HepG2 (cell line): ENCODE data around the gene GRM4. TPM values are rescaled to one million over a fixed set of nuclear protein-coding genes. Genes with fewer than 3 reads are reported as not detected.

Source experiments
- ATAC-seq: fragments of 200-7000 bp; cut with Tn5 transposase; 3 replicates; pipeline ENCODE4 v1.9.1; 2020; ENCODE audit warnings: mild to moderate bottlenecking, moderate library complexity
- BruUV-seq: library from RNA; stranded (reverse); fragments of 400-500 nt; replicated peaks from 2 replicates; lab custom pipeline; 2021; lab: Mats Ljungman, UMichigan
- CTCF ChIA-PET: fragments of 300-600 bp; formaldehyde crosslinking; extraction: SDS; loops from one replicate; lab custom pipeline; 2021; ENCODE audit warnings: low total read pairs, inconsistent platforms, low intra/inter-chr PET ratio; lab: Yijun Ruan, JAX
- POLR2A ChIA-PET: fragments of 350-600 bp; sonication (Branson Sonifier 250); formaldehyde crosslinking; loops from one replicate; lab custom pipeline; 2020; ENCODE audit warnings: antibody characterized with exemption, inconsistent platforms; lab: Yijun Ruan, JAX
- DNase-seq: peaks from one replicate; pipeline ENCODE4 v3.0.0-alpha.2; 2015; ENCODE audit warnings: low spot score
- FAIRE-seq: peaks from 3 replicates; lab custom pipeline; 2011; peaks lifted over from hg19 to GRCh38; lab: Jason Lieb, UNC
- H2AFZ ChIP-seq: one replicate; pipeline ENCODE4 v1.6.1; 2011; ENCODE audit warnings: low read length, inconsistent platforms
- H3K27ac ChIP-seq: fragments of 300-600 bp; 3 replicates; pipeline ENCODE4 v1.8.0; 2011; ENCODE audit warnings: mixed run types, mild to moderate bottlenecking, mixed read lengths, low read length, inconsistent platforms; ENCODE audit not compliant: insufficient read depth; ENCODE audit errors: extremely low read length
- H3K27me3 ChIP-seq, 2 experiments: fragments of 200-600 bp in 1 of 2; 2 replicates in 1 of 2; 3 replicates in 1 of 2; pipeline versions ENCODE4 v1.6.0 to v1.8.0; 2011; ENCODE audit warnings: low read length in 2 of 2, mild to moderate bottlenecking in 2 of 2, moderate library complexity in 2 of 2, inconsistent platforms in 1 of 2; ENCODE audit not compliant: insufficient read depth in 2 of 2, control insufficient read depth in 1 of 2
- H3K36me3 ChIP-seq, 2 experiments: fragments of 200-600 bp in 1 of 2; replicated peaks in 1 of 2; 2 replicates in 1 of 2; 3 replicates in 1 of 2; pipeline versions ENCODE4 v1.5.1 to v1.8.0; 2011; ENCODE audit warnings: low read length in 2 of 2, inconsistent platforms in 1 of 2; ENCODE audit not compliant: insufficient read depth in 2 of 2, control insufficient read depth in 1 of 2
- H3K4me1 ChIP-seq: 2 replicates; pipeline ENCODE4 v1.5.1; 2012; ENCODE audit warnings: low read length, inconsistent platforms; ENCODE audit not compliant: insufficient read depth
- H3K4me2 ChIP-seq: 2 replicates; pipeline ENCODE4 v1.6.0; 2011; ENCODE audit warnings: low read depth, low read length, inconsistent platforms
- H3K4me3 ChIP-seq, 3 experiments: fragments of 200-600 bp in 1 of 3; sonication (generic), shearing (Covaris generic) in 1 of 3; replicated peaks in 1 of 3; 2 replicates each; pipeline ENCODE4 v1.5.1; 2011 to 2016; ENCODE audit warnings: low read length in 3 of 3, inconsistent platforms in 2 of 3, low read depth in 2 of 3, mild to moderate bottlenecking in 2 of 3, control low read depth in 1 of 3, mixed read lengths in 1 of 3; ENCODE audit not compliant: insufficient read depth in 1 of 3
- H3K79me2 ChIP-seq: one replicate; pipeline ENCODE4 v1.6.1; 2011; ENCODE audit warnings: low read length, inconsistent platforms; ENCODE audit not compliant: insufficient read depth
- H3K9ac ChIP-seq: 2 replicates; pipeline ENCODE4 v1.6.0; 2011; ENCODE audit warnings: mild to moderate bottlenecking, low read depth, low read length, inconsistent platforms; ENCODE audit not compliant: insufficient read depth
- H3K9me3 ChIP-seq: 2 replicates; pipeline ENCODE4 v1.5.1; 2012; ENCODE audit warnings: mild to moderate bottlenecking, low read length
- H4K20me1 ChIP-seq: 2 replicates; pipeline ENCODE4 v1.6.0; 2011; ENCODE audit warnings: inconsistent platforms, mild to moderate bottlenecking, low read length, moderate library complexity; ENCODE audit not compliant: insufficient read depth
- CC2D1A ChIP-seq: sonication (generic); formaldehyde crosslinking; IDR thresholded peaks from 2 replicates; pipeline ENCODE4 v1.8.1; 2023; ENCODE audit warnings: mild to moderate bottlenecking, missing genetic modification reagents
- CREB1 ChIP-seq, 2 experiments: fragments of 450-650 bp in 1 of 2; IDR thresholded peaks; 2 replicates each; pipeline ENCODE4 v1.6.1; 2016 to 2017; ENCODE audit warnings: control low read depth in 1 of 2, mild to moderate bottlenecking in 1 of 2, missing compliant biosample characterization in 1 of 2, missing genetic modification characterization in 1 of 2
- MYNN ChIP-seq: sonication (generic); formaldehyde crosslinking; IDR thresholded peaks from 2 replicates; pipeline ENCODE4 v1.4.0; 2020; ENCODE audit warnings: mild to moderate bottlenecking, low read depth, missing genetic modification reagents
- NBN ChIP-seq: fragments of 450-650 bp; conservative IDR thresholded peaks from 2 replicates; pipeline ENCODE4 v1.6.1; 2017
- PHF5A ChIP-seq: IDR thresholded peaks from one replicate; pipeline ENCODE4 v1.6.1; 2018; ENCODE audit warnings: low read depth, missing genetic modification reagents; ENCODE audit not compliant: unreplicated experiment
- RNF2 ChIP-seq: fragments of 450-650 bp; conservative IDR thresholded peaks from 2 replicates; pipeline ENCODE4 v1.6.1; 2016; ENCODE audit warnings: low read depth
- SMARCE1 ChIP-seq: fragments of 450-650 bp; IDR thresholded peaks from 2 replicates; pipeline ENCODE4 v1.6.1; 2017; ENCODE audit warnings: borderline replicate concordance
- SMYD3 ChIP-seq: sonication (generic); formaldehyde crosslinking; IDR thresholded peaks from 2 replicates; pipeline ENCODE4 v1.8.1; 2023; ENCODE audit warnings: mild to moderate bottlenecking, missing genetic modification reagents
- TBP ChIP-seq: sonication (generic); formaldehyde crosslinking; IDR thresholded peaks from 2 replicates; pipeline ENCODE4 v1.5.0; 2020; ENCODE audit warnings: missing genetic modification reagents
- ZBTB43 ChIP-seq: sonication (generic); formaldehyde crosslinking; conservative IDR thresholded peaks from 2 replicates; pipeline ENCODE4 v1.4.0; 2020; ENCODE audit warnings: missing genetic modification reagents
- ZMAT5 ChIP-seq: sonication (generic); formaldehyde crosslinking; IDR thresholded peaks from 2 replicates; pipeline ENCODE4 v1.5.0; 2020; ENCODE audit warnings: mild to moderate bottlenecking, low read depth, missing genetic modification reagents, borderline replicate concordance
- ZNF274 ChIP-seq: sonication (generic); formaldehyde crosslinking; IDR thresholded peaks from 2 replicates; pipeline ENCODE4 v1.5.1; 2020; ENCODE audit warnings: mild to moderate bottlenecking, missing genetic modification reagents
- ZNF430 ChIP-seq: sonication (generic); formaldehyde crosslinking; IDR thresholded peaks from 2 replicates; pipeline ENCODE4 v1.9.0; 2021; ENCODE audit warnings: mild to moderate bottlenecking, missing genetic modification reagents
- ZNF484 ChIP-seq: sonication (generic); formaldehyde crosslinking; IDR thresholded peaks from 2 replicates; pipeline ENCODE4 v1.5.1; 2020; ENCODE audit warnings: mild to moderate bottlenecking, low read depth, missing genetic modification reagents, borderline replicate concordance
- WGBS: methylation state at CpG from one replicate; pipeline ENCODE4 v1.1.6; 2017; ENCODE audit warnings: low lambda C conversion rate; 5-methylcytosine and 5-hydroxymethylcytosine counted together
- in situ Hi-C: cut with HindIII; loops from 2 replicates; pipeline ENCODE4 v1.10.0; 2017; ENCODE audit warnings: low pct_unique_long_range_greater_than_20kb; ENCODE audit not compliant: extremely low pct_ligation_motif_present
- intact Hi-C: fragments of 100-400 bp; cut with micrococcal nuclease; formaldehyde crosslinking; loops from one replicate; pipeline ENCODE4 v1.10.0; 2022; ENCODE audit not compliant: unreplicated experiment
- polyA plus RNA-seq, 8 experiments: library from polyadenylated mRNA; depleted of rRNA in 3 of 8; stranded (reverse) in 7 of 8; unstranded in 1 of 8; fragments of >200 nt; fragmentation: Illumina TruSeq in 4 of 8; extraction: Trizol in 4 of 8; gene quantifications; 2 replicates each; pipeline versions ENCODE4 v1.2.1 to v1.2.3, GENCODE V29; 2011 to 2016; ENCODE audit warnings: low read depth in 4 of 8, missing spikeins in 1 of 8, mixed read lengths in 1 of 8; ENCODE audit not compliant: insufficient read depth in 1 of 8
- total RNA-seq, 5 experiments: library from RNA; depleted of rRNA; stranded (reverse); fragments of >200 nt; fragmentation: Illumina TruSeq; extraction: Trizol; gene quantifications; 2 replicates each; pipeline ENCODE4 v1.2.3, GENCODE V29; 2016; ENCODE audit warnings: low read depth in 1 of 5

GRM4 gene
- total and polyA plus RNA-seq, 2 of the 13 experiments (the other 11 are each of a cell fraction or from before 2014, with no cell fraction given) = not detected

GRCh38 chr6:34129753-34130152 is 16.1 kb downstream of the GRM4 start:
- no peak overlapping the region for H3K4me3 ChIP-seq
- H3K4me2 ChIP-seq = no peak overlapping the region
- POLR2A ChIA-PET = no interaction called here
- intact Hi-C loops = no loop called here
- H3K36me3 ChIP-seq = no peaks in the 10 kb centered on the region
- under 1% methylated on average over 5 of the region's 5 CpGs for WGBS
- TF ChIP-seq NBN (no peak), ZBTB43 (no peak), SMARCE1 (no peak), CC2D1A (CRISPR knock-in tag) (no peak), CREB1 (IDR thresholded peaks at IDR 0.05) (no peak), CREB1 (CRISPR knock-in tag; IDR thresholded peaks at IDR 0.05) (no peak), ZMAT5 (CRISPR knock-in tag) (no peak), ZNF430 (CRISPR knock-in tag) (no peak), TBP (no peak), MYNN (no peak), SMYD3 (CRISPR knock-in tag) (no peak), ZNF274 (CRISPR knock-in tag) (no peak), PHF5A (CRISPR knock-in tag) (no peak), RNF2 (no peak), ZNF484 (CRISPR knock-in tag) (no peak)
- H3K79me2 ChIP-seq = no peaks in the 10 kb centered on the region
- peaks cover 7% of the 10 kb centered on the region; the same call in 1 of the 2 replicates for H4K20me1 ChIP-seq
- no TSS peak for BruUV-seq
- in situ Hi-C loops = no loop called here
- FAIRE-seq = no peak
- H2AFZ ChIP-seq = no peak overlapping the region
- H3K27me3 ChIP-seq = peaks cover 4 to 21% of the 10 kb centered on the region in 2 experiments; a peak in 4 of 5 replicates
- no peak overlapping the region for H3K9ac ChIP-seq
- H3K9me3 ChIP-seq = no peaks in the 10 kb centered on the region
- no peaks in the 10 kb centered on the region for H3K4me1 ChIP-seq
- DNase-seq = no peak
- ATAC-seq = no peak
- H3K27ac ChIP-seq = no peak overlapping the region
- CTCF ChIA-PET = no interaction called here
